ENCODE results near the gene ZFX.
"Not testable (repeated sequence)": the region's sequence is repeated elsewhere in the genome, so short reads cannot be mapped to it uniquely, and the experiment has no call there.

The ZFX gene

GRCh38 chrX:24149351-24150050 is at the start of gene ZFX:
ZFX (plus strand) TSS chrX:24149729; CDS start chrX:24172743, 23,014 bp downstream.
- peak; percentile 61 to 70 for DNase-seq

- DNase-seq = no peak
Observed at GRCh38 chrX:24100713-24101112, 48.8 kb upstream of the ZFX start.

- no peak for DNase-seq
Observed at GRCh38 chrX:24110069-24110468, 39.5 kb upstream of the ZFX start.

GRCh38 chrX:24113181-24113580 is 36.3 kb upstream of the ZFX start:
- no peak for DNase-seq

- no peak for DNase-seq
Observed at GRCh38 chrX:24117258-24117657, 32.3 kb upstream of the ZFX start.

GRCh38 chrX:24124244-24124799 is 25.2 kb upstream of the ZFX start:
- no peak for DNase-seq

- no peak for DNase-seq
Observed at GRCh38 chrX:24125028-24125612, 24.4 kb upstream of the ZFX start.

GRCh38 chrX:24131476-24131875 is 18.1 kb upstream of the ZFX start:
- DNase-seq = no peak

- DNase-seq = no peak
Observed at GRCh38 chrX:24133312-24133711, 16.2 kb upstream of the ZFX start.

- DNase-seq = not testable (repeated sequence)
Observed at GRCh38 chrX:24135768-24136167, 13.8 kb upstream of the ZFX start.

GRCh38 chrX:24137192-24137591 is 12.3 kb upstream of the ZFX start:
- DNase-seq = no peak

GRCh38 chrX:24143982-24144381 is 5.5 kb upstream of the ZFX start:
- DNase-seq = not testable (repeated sequence)

- DNase-seq = no peak
Observed at GRCh38 chrX:24144528-24144927, 5.0 kb upstream of the ZFX start.

GRCh38 chrX:24145303-24146186 is 4.0 kb upstream of the ZFX start:
- no peak for DNase-seq

GRCh38 chrX:24146283-24146949 is 3.1 kb upstream of the ZFX start:
- DNase-seq = no peak

GRCh38 chrX:24147165-24147564 is 2.4 kb upstream of the ZFX start:
- no peak for DNase-seq

GRCh38 chrX:24148121-24148520 is 1.4 kb upstream of the ZFX start:
- no peak for DNase-seq

- no peak for DNase-seq
Observed at GRCh38 chrX:24148535-24149350, 786 bp upstream of the ZFX start.

- peak; percentile 84 to 91 for DNase-seq
Observed at GRCh38 chrX:24150051-24150790, 692 bp downstream of the ZFX start.

- no peak for DNase-seq
Observed at GRCh38 chrX:24150898-24151297, 1.4 kb downstream of the ZFX start.

GRCh38 chrX:24151513-24151912 is 2.0 kb downstream of the ZFX start:
- no peak for DNase-seq

Measured in activated CD4-positive, alpha-beta T cell treated with anti-CD3 and anti-CD28 coated beads for 4 hours (primary cell).